Measurements from ENCODE around the gene EIF3F.

DNA sequence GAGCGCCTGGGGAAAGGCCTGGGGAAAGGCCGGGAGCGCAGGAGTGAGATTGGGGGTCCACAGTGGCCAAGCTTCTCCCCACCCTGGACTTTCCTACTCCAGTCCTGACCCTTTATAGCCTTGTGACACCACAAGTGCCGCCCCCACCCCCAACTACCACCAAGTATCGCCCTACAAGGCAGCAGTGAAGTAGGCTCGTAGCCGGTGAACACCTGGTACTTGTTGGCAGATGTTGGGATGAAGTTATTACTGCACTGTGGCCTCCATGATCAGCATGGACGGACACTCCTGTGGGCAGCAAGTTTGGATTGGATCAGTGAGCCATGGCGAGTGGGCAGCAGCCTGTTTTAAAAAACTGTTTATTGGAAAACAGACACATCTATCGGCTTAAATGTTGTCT lies 45.0 kb downstream of the EIF3F start:
- TF ChIP-seq, protein P1, sequence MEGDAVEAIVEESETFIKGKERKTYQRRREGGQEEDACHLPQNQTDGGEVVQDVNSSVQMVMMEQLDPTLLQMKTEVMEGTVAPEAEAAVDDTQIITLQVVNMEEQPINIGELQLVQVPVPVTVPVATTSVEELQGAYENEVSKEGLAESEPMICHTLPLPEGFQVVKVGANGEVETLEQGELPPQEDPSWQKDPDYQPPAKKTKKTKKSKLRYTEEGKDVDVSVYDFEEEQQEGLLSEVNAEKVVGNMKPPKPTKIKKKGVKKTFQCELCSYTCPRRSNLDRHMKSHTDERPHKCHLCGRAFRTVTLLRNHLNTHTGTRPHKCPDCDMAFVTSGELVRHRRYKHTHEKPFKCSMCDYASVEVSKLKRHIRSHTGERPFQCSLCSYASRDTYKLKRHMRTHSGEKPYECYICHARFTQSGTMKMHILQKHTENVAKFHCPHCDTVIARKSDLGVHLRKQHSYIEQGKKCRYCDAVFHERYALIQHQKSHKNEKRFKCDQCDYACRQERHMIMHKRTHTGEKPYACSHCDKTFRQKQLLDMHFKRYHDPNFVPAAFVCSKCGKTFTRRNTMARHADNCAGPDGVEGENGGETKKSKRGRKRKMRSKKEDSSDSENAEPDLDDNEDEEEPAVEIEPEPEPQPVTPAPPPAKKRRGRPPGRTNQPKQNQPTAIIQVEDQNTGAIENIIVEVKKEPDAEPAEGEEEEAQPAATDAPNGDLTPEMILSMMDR (IDR thresholded peaks at IDR 0.05; ENCODE audit: extremely low read depth in 1 of 2, insufficient read depth in 1 of 2, low read depth in 1 of 2, low read length in 2 of 2) = no peak
- TF ChIP-seq POLR2AphosphoS5 (IDR thresholded peaks at IDR 0.05; ENCODE audit: insufficient read depth, low read depth, low read length) = no peak
- no peak for TF ChIP-seq POLR2A (IDR thresholded peaks at IDR 0.05; ENCODE audit: low read depth, low read length)
- no peak for TF ChIP-seq EZH2 (IDR thresholded peaks at IDR 0.05; ENCODE audit: borderline replicate concordance, low read depth, low read length, severe bottlenecking)
- TF ChIP-seq MYC (IDR thresholded peaks at IDR 0.05; ENCODE audit: low read depth, low read length) = no peak
- TF ChIP-seq GATA2 (IDR thresholded peaks at IDR 0.05; ENCODE audit: insufficient read depth, insufficient read length, low read depth, low read length) = no peak
- TF ChIP-seq, protein P2, sequence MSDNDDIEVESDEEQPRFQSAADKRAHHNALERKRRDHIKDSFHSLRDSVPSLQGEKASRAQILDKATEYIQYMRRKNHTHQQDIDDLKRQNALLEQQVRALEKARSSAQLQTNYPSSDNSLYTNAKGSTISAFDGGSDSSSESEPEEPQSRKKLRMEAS (IDR thresholded peaks at IDR 0.05; ENCODE audit: insufficient read depth, insufficient read length) = no peak
